ENCODE data around the gene CACNA1I.

DNA sequence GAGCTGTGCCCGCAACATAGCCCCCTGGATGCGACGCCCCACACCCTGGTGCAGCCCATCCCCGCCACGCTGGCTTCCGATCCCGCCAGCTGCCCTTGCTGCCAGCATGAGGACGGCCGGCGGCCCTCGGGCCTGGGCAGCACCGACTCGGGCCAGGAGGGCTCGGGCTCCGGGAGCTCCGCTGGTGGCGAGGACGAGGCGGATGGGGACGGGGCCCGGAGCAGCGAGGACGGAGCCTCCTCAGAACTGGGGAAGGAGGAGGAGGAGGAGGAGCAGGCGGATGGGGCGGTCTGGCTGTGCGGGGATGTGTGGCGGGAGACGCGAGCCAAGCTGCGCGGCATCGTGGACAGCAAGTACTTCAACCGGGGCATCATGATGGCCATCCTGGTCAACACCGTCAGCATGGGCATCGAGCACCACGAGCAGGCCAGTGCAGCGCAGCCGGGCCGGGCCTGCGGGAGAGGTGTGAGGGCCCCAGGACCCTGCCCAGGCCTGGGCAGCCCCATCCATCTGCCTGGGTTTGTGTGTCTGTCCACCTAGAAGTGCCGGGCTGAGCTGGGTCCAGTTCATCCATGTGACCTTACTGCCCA is 79.0 kb downstream of the CACNA1I start:
- TF ChIP-seq, protein P1, sequence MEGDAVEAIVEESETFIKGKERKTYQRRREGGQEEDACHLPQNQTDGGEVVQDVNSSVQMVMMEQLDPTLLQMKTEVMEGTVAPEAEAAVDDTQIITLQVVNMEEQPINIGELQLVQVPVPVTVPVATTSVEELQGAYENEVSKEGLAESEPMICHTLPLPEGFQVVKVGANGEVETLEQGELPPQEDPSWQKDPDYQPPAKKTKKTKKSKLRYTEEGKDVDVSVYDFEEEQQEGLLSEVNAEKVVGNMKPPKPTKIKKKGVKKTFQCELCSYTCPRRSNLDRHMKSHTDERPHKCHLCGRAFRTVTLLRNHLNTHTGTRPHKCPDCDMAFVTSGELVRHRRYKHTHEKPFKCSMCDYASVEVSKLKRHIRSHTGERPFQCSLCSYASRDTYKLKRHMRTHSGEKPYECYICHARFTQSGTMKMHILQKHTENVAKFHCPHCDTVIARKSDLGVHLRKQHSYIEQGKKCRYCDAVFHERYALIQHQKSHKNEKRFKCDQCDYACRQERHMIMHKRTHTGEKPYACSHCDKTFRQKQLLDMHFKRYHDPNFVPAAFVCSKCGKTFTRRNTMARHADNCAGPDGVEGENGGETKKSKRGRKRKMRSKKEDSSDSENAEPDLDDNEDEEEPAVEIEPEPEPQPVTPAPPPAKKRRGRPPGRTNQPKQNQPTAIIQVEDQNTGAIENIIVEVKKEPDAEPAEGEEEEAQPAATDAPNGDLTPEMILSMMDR (IDR thresholded peaks at IDR 0.05), result no peak
- TF ChIP-seq POLR2A (IDR thresholded peaks at IDR 0.05), result no peak

Measured in sigmoid colon (tissue), 3 donors.